HCT116 (cell line): Measurements from ENCODE around the gene LRRC71. TPM values are rescaled to one million over a fixed set of nuclear protein-coding genes. Genes with fewer than 3 reads are reported as not detected.

Experiments used
- ATAC-seq: fragments of 200-7000 bp; cut with Tn5 transposase; 2 replicates; pipeline ENCODE4 v1.9.1; 2020; ENCODE audit warnings: mild to moderate bottlenecking, moderate library complexity
- BruUV-seq: library from RNA; stranded (reverse); fragments of 400-500 nt; replicated peaks from 2 replicates; lab custom pipeline; 2021; lab: Mats Ljungman, UMichigan
- CTCF ChIA-PET: fragments of 300-600 bp; sonication (Branson Sonifier 250); formaldehyde crosslinking; loops from one replicate; lab custom pipeline; 2021; ENCODE audit warnings: antibody characterized with exemption; lab: Charles Lee
- POLR2A ChIA-PET: fragments of 300-600, 350-600 bp; sonication (Branson Sonifier 250); formaldehyde crosslinking; loops from one replicate; lab custom pipeline; 2021; ENCODE audit warnings: antibody characterized with exemption; lab: Charles Lee
- RAD21 ChIA-PET, 2 experiments: fragments of 300-600 bp; sonication (Branson Sonifier 250); formaldehyde crosslinking; loops; one replicate each; lab custom pipeline; 2023; ENCODE audit warnings: low total read pairs in 2 of 2; ENCODE audit not compliant: uncharacterized antibody in 2 of 2, unreplicated experiment in 2 of 2, low non-redundant PET in 1 of 2; lab: Charles Lee
- DNase-seq: peaks from one replicate; pipeline ENCODE4 v3.0.0-alpha.2; 2010; ENCODE audit warnings: low read depth, low spot score
- H2AFZ ChIP-seq: fragments of 200-600 bp; shearing (Covaris generic), sonication (generic); 2 replicates; pipeline ENCODE4 v1.6.1; 2017; ENCODE audit warnings: low read depth, mixed run types, mixed read lengths, antibody characterized with exemption, low read length; ENCODE audit not compliant: poor library complexity, severe bottlenecking
- H3K27ac ChIP-seq: 2 replicates; pipeline ENCODE4 v1.5.1; 2012; ENCODE audit warnings: low read depth, low read length
- H3K27me3 ChIP-seq: fragments of 200-600 bp; sonication (generic); 2 replicates; pipeline ENCODE4 v1.6.1; 2016; ENCODE audit warnings: mixed run types, low read length, mixed read lengths; ENCODE audit not compliant: insufficient read depth
- H3K36me3 ChIP-seq, 2 experiments: fragments of 200-500 bp in 1 of 2; fragments of 200-600 bp in 1 of 2; sonication (Bioruptor generic) in 1 of 2; sonication (generic) in 1 of 2; 2 replicates each; pipeline versions ENCODE4 v1.5.1 to v1.6.1; 2014 to 2016; ENCODE audit warnings: low read length in 2 of 2, inconsistent platforms in 1 of 2, mixed read lengths in 1 of 2, mixed run types in 1 of 2; ENCODE audit not compliant: insufficient read depth in 2 of 2, control insufficient read depth in 1 of 2
- H3K4me1 ChIP-seq, 2 experiments: fragments of 200-600 bp in 1 of 2; sonication (generic) in 1 of 2; 2 replicates each; pipeline versions ENCODE4 v1.5.1 to v1.6.1; 2012 to 2017; ENCODE audit warnings: low read length in 2 of 2, inconsistent platforms in 1 of 2, mild to moderate bottlenecking in 1 of 2, mixed read lengths in 1 of 2, mixed run types in 1 of 2, moderate library complexity in 1 of 2; ENCODE audit not compliant: insufficient read depth in 2 of 2, control insufficient read depth in 1 of 2
- H3K4me2 ChIP-seq: fragments of 200-600 bp; sonication (generic); 2 replicates; pipeline ENCODE4 v1.6.1; 2017; ENCODE audit warnings: mixed run types, low read length, mixed read lengths
- H3K4me3 ChIP-seq, 2 experiments: fragments of 200-600 bp in 1 of 2; sonication (generic) in 1 of 2; replicated peaks in 1 of 2; 2 replicates each; pipeline ENCODE4 v1.5.1; 2011 to 2016; ENCODE audit warnings: low read length in 2 of 2, control low read depth in 1 of 2, low read depth in 1 of 2, mild to moderate bottlenecking in 1 of 2, mixed read lengths in 1 of 2, mixed run types in 1 of 2
- H3K79me2 ChIP-seq: fragments of 200-600 bp; sonication (generic); 2 replicates; pipeline ENCODE4 v1.6.1; 2017; ENCODE audit warnings: mild to moderate bottlenecking, mixed run types, low read length, moderate library complexity, mixed read lengths; ENCODE audit not compliant: insufficient read depth
- H3K9ac ChIP-seq: fragments of 200-600 bp; sonication (generic); 2 replicates; pipeline ENCODE4 v1.6.1; 2016; ENCODE audit warnings: low read length, mixed read lengths
- H3K9me2 ChIP-seq: fragments of 200-600 bp; sonication (generic), shearing (Covaris generic); 2 replicates; pipeline ENCODE4 v1.6.1; 2017; ENCODE audit warnings: mixed run types, mild to moderate bottlenecking, moderate library complexity; ENCODE audit not compliant: insufficient read depth
- H3K9me3 ChIP-seq, 2 experiments: fragments of 200-500 bp in 1 of 2; fragments of 200-600 bp in 1 of 2; sonication (Bioruptor generic) in 1 of 2; sonication (generic) in 1 of 2; 2 replicates each; pipeline ENCODE4 v1.6.1; 2014 to 2017; ENCODE audit warnings: low read length in 2 of 2, mixed read lengths in 2 of 2, inconsistent platforms in 1 of 2, low read depth in 1 of 2, mild to moderate bottlenecking in 1 of 2, mixed run types in 1 of 2, moderate library complexity in 1 of 2; ENCODE audit not compliant: control insufficient read depth in 1 of 2, insufficient read depth in 1 of 2
- H4K20me1 ChIP-seq: fragments of 200-600 bp; sonication (generic), shearing (Covaris generic); 2 replicates; pipeline ENCODE4 v1.6.1; 2017; ENCODE audit warnings: mixed run types, mild to moderate bottlenecking, moderate library complexity; ENCODE audit not compliant: insufficient read depth
- ELF1 ChIP-seq: IDR thresholded peaks from 2 replicates; pipeline ENCODE4 v1.6.1; 2012; ENCODE audit warnings: low read depth, borderline replicate concordance
- RAD21 ChIP-seq: IDR thresholded peaks from 2 replicates; pipeline ENCODE4 v1.6.1; 2012; ENCODE audit warnings: low read depth, mild to moderate bottlenecking
- SIN3A ChIP-seq: IDR thresholded peaks from 2 replicates; pipeline ENCODE4 v1.6.1; 2012; ENCODE audit warnings: low read depth
- intact Hi-C: fragments of 100-400 bp; cut with micrococcal nuclease; formaldehyde crosslinking; loops from 2 replicates; pipeline ENCODE4 v1.10.0; 2022
- total RNA-seq: library from RNA; stranded (reverse); gene quantifications from one replicate; pipeline ENCODE4 v1.2.1, GENCODE V29; 2021; ENCODE audit not compliant: unreplicated experiment
- TF ChIP-seq, protein P1 (sequence below), 3 experiments: fragments of 200-600 bp in 1 of 3; sonication (generic) in 1 of 3; IDR thresholded peaks in 2 of 3; conservative IDR thresholded peaks in 1 of 3; 2 replicates each; pipeline ENCODE4 v1.5.1; 2012 to 2017; ENCODE audit warnings: low read depth in 2 of 3, low read length in 2 of 3, antibody characterized with exemption in 1 of 3, borderline replicate concordance in 1 of 3, control low read depth in 1 of 3, mild to moderate bottlenecking in 1 of 3, mixed read lengths in 1 of 3, mixed run types in 1 of 3, moderate library complexity in 1 of 3; ENCODE audit not compliant: insufficient read depth in 1 of 3

Gene LRRC71
- total RNA-seq, 1 experiment from 2014 or later: not detected

DNA sequence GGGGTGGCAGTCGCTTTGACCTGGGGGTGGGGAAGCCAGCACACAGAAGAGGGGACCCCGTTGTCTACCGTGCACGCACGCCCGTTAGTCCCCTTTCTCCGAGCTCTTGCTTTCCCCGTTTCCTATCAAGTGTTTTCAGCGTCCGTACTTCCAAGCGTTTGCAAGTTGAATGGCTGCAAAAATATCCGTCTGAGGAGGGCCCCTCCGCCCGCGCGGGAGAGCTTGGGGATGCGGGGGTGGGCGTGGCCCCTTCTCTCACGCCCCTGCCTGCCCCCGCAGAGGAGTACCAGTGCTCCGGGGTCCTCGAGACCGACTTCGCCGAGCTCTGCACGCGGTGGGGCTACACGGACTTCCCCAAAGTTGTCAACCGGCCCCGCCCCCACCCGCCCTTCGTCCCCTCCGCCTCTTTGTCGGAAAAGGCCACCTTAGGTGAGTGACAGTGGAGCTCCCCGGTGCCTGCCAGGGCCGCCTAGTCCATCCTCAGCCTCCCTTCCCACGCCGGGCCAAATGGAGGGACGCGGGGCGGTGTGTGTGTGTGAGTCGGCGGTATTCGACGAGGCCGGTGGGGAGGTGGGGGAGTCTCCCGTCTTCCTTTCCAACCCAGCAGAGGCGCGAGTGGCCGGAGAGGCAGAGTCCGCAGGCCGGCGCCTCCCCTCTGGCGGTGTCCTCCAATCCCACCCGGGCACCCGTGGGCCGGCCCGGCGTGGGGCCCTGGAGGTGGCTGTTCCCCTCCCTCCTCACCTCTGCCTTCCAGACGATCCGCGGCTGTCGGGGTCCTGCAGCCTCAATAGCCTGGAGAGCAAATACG lies 3.4 kb downstream of the LRRC71 start (continued):
- TF ChIP-seq, protein P1, sequence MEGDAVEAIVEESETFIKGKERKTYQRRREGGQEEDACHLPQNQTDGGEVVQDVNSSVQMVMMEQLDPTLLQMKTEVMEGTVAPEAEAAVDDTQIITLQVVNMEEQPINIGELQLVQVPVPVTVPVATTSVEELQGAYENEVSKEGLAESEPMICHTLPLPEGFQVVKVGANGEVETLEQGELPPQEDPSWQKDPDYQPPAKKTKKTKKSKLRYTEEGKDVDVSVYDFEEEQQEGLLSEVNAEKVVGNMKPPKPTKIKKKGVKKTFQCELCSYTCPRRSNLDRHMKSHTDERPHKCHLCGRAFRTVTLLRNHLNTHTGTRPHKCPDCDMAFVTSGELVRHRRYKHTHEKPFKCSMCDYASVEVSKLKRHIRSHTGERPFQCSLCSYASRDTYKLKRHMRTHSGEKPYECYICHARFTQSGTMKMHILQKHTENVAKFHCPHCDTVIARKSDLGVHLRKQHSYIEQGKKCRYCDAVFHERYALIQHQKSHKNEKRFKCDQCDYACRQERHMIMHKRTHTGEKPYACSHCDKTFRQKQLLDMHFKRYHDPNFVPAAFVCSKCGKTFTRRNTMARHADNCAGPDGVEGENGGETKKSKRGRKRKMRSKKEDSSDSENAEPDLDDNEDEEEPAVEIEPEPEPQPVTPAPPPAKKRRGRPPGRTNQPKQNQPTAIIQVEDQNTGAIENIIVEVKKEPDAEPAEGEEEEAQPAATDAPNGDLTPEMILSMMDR (IDR thresholded peaks at IDR 0.05 in 2 of 3, conservative IDR thresholded peaks at IDR 0.05 in 1 of 3; ENCODE audit: borderline replicate concordance in 1 of 3, insufficient read depth in 1 of 3, low read depth in 2 of 3, low read length in 2 of 3): no peak
- no peak for TF ChIP-seq ELF1
- no peak for TF ChIP-seq RAD21

DNA sequence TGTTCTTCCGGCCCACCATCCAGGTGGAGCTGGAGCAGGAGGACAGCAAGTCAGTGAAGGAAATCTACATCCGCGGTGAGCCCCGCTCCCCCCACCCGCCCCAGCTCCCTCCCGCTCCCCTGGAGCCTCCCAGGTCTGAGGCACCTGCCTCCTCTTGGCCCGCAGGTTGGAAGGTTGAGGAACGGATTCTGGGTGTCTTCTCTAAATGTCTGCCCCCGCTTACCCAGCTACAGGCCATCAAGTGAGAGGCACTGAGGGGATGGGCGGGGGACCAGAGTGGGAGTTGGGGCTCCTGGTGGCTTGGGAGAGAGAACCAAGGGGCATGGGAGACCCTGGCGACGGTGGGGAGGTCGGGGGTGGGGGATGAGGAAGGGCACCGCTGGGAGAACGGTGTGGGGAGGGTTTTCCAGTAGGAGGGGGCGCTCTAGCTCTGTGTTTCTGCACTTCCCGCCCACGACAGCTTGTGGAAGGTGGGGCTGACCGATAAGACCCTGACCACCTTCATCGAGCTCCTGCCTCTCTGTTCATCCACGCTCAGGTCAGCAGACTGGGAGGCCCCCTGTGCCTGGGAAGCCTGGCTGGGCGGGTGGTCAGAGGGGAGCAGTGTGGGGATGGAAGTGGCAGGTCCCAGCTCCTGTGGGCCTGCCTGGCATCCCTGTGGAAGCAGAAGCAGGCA lies 4.2 kb downstream of the LRRC71 start:
- Histone ChIP-seq H3K27ac (no peak overlapping the region), H3K9me2 (no peaks in the 10 kb centered on the region), H4K20me1 (no peaks in the 10 kb centered on the region), H3K4me2 (no peak overlapping the region), H3K4me3 (no peak overlapping the region), H3K27me3 (peaks cover 20% of the 10 kb centered on the region; the same call in 1 of the 2 replicates), H3K36me3 (no peaks in the 10 kb centered on the region), H3K9ac (no peak overlapping the region), H2AFZ (no peak overlapping the region), H3K4me1 (peaks cover 27 to 45% of the 10 kb centered on the region in 2 experiments), H3K79me2 (no peaks in the 10 kb centered on the region), H3K9me3 (no peaks in the 10 kb centered on the region)
- no peak for ATAC-seq
- POLR2A ChIA-PET: no interaction called here
- TF ChIP-seq SIN3A: no peak
- DNase-seq: no peak
- intact Hi-C loops: loop anchor here (5.0 to 10.0 kb wide), 3 partner anchors 127 to 300 kb away; no protein-coding TSS in a partner anchor
- RAD21 ChIA-PET: no interaction called here
- CTCF ChIA-PET: no interaction called here
- no TSS peak for BruUV-seq
